ENCODE data around the gene CELSR2.

CELSR2 gene

DNA sequence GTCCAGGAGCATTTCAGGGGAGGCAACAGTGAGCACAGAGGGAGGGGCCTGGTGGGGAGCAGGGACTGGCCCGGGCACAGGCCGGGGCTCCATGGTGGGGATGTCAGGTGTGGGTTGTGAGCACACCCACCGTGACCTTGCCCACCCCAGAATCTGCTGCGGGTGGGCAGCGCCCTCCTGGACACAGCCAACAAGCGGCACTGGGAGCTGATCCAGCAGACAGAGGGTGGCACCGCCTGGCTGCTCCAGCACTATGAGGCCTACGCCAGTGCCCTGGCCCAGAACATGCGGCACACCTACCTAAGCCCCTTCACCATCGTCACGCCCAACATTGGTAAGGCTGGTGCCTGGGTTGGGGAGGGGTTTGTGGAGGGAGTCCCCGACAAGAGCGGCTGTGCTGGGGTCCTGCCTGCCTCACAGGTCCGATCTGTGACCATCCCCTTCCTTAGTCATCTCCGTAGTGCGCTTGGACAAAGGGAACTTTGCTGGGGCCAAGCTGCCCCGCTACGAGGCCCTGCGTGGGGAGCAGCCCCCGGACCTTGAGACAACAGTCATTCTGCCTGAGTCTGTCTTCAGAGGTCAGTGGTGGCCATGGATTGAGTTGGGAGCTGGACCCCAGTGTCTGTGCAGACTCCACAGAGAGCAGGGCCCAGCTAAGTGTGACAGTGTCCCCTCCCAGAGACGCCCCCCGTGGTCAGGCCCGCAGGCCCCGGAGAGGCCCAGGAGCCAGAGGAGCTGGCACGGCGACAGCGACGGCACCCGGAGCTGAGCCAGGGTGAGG is 19.3 kb downstream of the CELSR2 start:
- peaks cover 0 to 5% of the 10 kb centered on the region in 2 donors for H3K4me1 ChIP-seq (ENCODE audit: control insufficient read depth in 1 of 2, insufficient read depth in 2 of 2, low read length in 2 of 2)
- H3K4me3 ChIP-seq (ENCODE audit: low read depth in 1 of 2, low read length in 2 of 2), result no peak overlapping the region
- no peaks in the 10 kb centered on the region for H3K9me3 ChIP-seq (ENCODE audit: control insufficient read depth in 1 of 2, low read length in 2 of 2)
- H3K27ac ChIP-seq (ENCODE audit: low read length), result no peak overlapping the region
- peaks cover 0 to 44% of the 10 kb centered on the region in 2 donors for H3K36me3 ChIP-seq (ENCODE audit: control insufficient read depth in 1 of 2, insufficient read depth in 2 of 2, low read length in 2 of 2)
- no peaks in the 10 kb centered on the region for H3K27me3 ChIP-seq (ENCODE audit: low read depth, low read length)

DNA sequence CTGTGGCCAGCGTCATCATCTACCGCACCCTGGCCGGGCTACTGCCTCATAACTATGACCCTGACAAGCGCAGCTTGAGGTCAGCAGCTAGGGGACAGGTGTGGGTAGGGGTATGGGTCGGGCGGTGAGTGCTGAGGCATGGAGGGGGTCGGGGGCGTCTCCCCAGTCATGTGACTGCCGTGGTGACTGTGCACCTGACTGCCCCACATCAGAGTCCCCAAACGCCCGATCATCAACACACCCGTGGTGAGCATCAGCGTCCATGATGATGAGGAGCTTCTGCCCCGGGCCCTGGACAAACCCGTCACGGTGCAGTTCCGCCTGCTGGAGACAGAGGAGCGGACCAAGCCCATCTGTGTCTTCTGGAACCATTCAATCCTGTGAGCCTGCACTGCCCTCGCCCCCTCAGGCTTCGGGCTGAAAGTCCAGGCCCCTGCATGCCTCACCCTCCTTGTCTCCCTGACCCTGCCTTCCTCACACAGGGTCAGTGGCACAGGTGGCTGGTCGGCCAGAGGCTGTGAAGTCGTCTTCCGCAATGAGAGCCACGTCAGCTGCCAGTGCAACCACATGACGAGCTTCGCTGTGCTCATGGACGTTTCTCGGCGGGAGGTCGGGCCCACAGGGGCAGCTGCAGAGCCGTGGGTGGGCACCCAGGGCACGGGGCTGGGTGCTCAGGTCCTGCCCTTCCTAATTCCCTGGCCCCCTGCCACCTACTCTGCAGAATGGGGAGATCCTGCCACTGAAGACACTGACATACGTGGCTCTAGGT is 20.1 kb downstream of the CELSR2 start:
- H3K27me3 ChIP-seq (ENCODE audit: low read depth, low read length), result no peaks in the 10 kb centered on the region
- no peak overlapping the region for H3K27ac ChIP-seq (ENCODE audit: low read length)
- H3K4me1 ChIP-seq (ENCODE audit: control insufficient read depth in 1 of 2, insufficient read depth in 2 of 2, low read length in 2 of 2), result peaks cover 0 to 5% of the 10 kb centered on the region in 2 donors
- H3K9me3 ChIP-seq (ENCODE audit: control insufficient read depth in 1 of 2, low read length in 2 of 2), result no peaks in the 10 kb centered on the region
- H3K4me3 ChIP-seq (ENCODE audit: low read depth in 1 of 2, low read length in 2 of 2), result no peak overlapping the region
- peaks cover 0 to 44% of the 10 kb centered on the region in 2 donors for H3K36me3 ChIP-seq (ENCODE audit: control insufficient read depth in 1 of 2, insufficient read depth in 2 of 2, low read length in 2 of 2)

DNA sequence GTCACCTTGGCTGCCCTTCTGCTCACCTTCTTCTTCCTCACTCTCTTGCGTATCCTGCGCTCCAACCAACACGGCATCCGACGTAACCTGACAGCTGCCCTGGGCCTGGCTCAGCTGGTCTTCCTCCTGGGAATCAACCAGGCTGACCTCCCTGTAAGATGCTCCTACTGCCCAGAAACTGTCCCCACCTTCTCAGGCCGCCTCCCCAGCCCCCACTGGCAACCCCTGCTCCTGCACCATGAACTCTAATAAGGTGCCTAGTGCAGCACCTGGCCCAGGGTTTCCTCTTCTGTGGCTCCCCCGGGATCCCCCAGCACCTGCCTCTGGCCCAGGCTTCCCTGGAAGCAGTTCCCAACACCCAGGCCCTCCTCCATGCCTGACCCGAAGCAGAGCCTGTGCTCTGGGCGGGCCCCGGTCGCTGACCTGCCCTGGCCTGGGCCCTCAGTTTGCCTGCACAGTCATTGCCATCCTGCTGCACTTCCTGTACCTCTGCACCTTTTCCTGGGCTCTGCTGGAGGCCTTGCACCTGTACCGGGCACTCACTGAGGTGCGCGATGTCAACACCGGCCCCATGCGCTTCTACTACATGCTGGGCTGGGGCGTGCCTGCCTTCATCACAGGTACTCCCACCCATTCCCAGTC is 20.8 kb downstream of the CELSR2 start:
- Histone ChIP-seq H3K36me3 (ENCODE audit: control insufficient read depth in 1 of 2, insufficient read depth in 2 of 2, low read length in 2 of 2) (peaks cover 0 to 41% of the 10 kb centered on the region in 2 donors), H3K4me1 (ENCODE audit: control insufficient read depth in 1 of 2, insufficient read depth in 2 of 2, low read length in 2 of 2) (peaks cover 0 to 12% of the 10 kb centered on the region in 2 donors), H3K27ac (ENCODE audit: low read length) (no peak overlapping the region), H3K4me3 (ENCODE audit: low read depth in 1 of 2, low read length in 2 of 2) (no peak overlapping the region), H3K9me3 (ENCODE audit: control insufficient read depth in 1 of 2, low read length in 2 of 2) (no peaks in the 10 kb centered on the region), H3K27me3 (ENCODE audit: low read depth, low read length) (no peaks in the 10 kb centered on the region)

DNA sequence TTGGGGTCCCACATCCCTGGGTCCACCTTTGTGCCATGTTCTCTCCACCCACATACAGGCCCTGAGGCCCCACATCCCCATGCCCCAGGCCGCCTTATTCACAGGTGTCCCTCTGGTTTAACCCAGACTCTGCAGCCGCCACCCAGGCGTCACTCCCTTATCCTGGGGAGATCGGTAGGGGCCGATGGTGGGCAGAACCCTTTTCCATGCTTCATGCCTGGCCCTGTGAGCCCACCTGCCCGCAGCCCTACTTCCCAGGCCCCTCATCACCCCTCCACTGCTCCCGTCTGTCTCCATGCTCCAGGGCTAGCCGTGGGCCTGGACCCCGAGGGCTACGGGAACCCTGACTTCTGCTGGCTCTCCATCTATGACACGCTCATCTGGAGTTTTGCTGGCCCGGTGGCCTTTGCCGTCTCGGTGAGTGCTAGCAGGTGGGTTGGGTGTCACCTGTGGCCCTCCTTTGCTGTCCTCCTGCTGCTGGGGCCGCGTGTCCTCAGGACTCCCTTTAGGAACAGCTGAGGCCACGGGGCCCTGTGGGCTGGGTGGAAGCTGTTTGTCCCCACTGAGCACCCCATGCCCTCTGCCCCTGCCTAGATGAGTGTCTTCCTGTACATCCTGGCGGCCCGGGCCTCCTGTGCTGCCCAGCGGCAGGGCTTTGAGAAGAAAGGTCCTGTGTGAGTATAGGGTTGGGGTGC is 21.4 kb downstream of the CELSR2 start:
- H3K27ac ChIP-seq (ENCODE audit: low read length), result no peak overlapping the region
- no peaks in the 10 kb centered on the region for H3K27me3 ChIP-seq (ENCODE audit: low read depth, low read length)
- H3K4me3 ChIP-seq (ENCODE audit: low read depth in 1 of 2, low read length in 2 of 2), result no peak overlapping the region
- H3K9me3 ChIP-seq (ENCODE audit: control insufficient read depth in 1 of 2, low read length in 2 of 2), result no peaks in the 10 kb centered on the region
- peaks cover 0 to 17% of the 10 kb centered on the region in 2 donors for H3K4me1 ChIP-seq (ENCODE audit: control insufficient read depth in 1 of 2, insufficient read depth in 2 of 2, low read length in 2 of 2)
- peaks cover 0 to 37% of the 10 kb centered on the region in 2 donors for H3K36me3 ChIP-seq (ENCODE audit: control insufficient read depth in 1 of 2, insufficient read depth in 2 of 2, low read length in 2 of 2)

DNA sequence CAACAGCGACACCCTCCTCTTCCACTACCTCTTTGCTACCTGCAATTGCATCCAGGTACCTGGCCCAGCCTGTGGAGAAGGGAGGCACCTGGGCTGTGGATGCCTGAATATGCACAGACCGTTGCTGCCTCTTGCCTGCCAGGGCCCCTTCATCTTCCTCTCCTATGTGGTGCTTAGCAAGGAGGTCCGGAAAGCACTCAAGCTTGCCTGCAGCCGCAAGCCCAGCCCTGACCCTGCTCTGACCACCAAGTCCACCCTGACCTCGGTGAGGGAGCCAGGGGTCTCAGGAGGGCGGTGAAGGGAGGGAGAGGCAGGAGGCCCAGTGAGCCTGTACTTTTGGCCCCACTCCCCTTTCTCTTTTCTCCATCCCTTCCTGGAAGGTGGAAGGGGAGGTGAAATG is 22.1 kb downstream of the CELSR2 start:
- Histone ChIP-seq H3K4me1 (ENCODE audit: control insufficient read depth in 1 of 2, insufficient read depth in 2 of 2, low read length in 2 of 2) (peaks cover 0 to 19% of the 10 kb centered on the region in 2 donors), H3K4me3 (ENCODE audit: low read depth in 1 of 2, low read length in 2 of 2) (no peak overlapping the region), H3K36me3 (ENCODE audit: control insufficient read depth in 1 of 2, insufficient read depth in 2 of 2, low read length in 2 of 2) (peaks cover 0 to 37% of the 10 kb centered on the region in 2 donors), H3K27ac (ENCODE audit: low read length) (no peak overlapping the region), H3K9me3 (ENCODE audit: control insufficient read depth in 1 of 2, low read length in 2 of 2) (no peaks in the 10 kb centered on the region), H3K27me3 (ENCODE audit: low read depth, low read length) (no peaks in the 10 kb centered on the region)

DNA sequence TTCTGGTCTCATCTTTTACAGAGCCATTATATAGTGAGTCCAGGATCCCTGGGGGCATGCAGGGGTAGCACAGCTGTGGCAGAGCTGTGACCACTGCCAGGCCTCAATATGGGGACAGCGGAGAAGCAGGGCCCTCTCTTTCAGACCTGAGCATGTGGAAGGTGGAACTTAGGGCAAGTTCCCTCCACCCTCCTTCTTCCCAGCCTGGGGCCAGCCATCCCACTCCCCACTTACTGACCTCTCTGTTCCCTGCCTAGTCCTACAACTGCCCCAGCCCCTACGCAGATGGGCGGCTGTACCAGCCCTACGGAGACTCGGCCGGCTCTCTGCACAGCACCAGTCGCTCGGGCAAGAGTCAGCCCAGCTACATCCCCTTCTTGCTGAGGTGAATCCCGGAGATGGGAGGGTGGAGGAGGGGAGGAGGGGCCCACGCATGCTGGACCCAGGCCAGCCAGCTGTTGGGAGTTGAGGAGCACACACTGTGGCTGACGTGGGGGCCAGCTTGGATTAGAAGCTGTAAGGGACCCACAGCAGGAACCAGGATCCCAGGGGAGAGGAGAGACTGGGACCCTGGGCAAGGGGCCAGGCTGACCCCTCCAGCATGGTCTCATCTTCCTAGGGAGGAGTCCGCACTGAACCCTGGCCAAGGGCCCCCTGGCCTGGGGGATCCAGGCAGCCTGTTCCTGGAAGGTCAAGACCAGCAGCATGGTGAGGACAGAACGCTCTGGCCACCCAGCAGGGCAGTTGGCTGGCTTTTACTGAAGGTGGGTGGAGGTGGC is 22.9 kb downstream of the CELSR2 start:
- no peaks in the 10 kb centered on the region for H3K27me3 ChIP-seq (ENCODE audit: low read depth, low read length)
- H3K4me1 ChIP-seq (ENCODE audit: control insufficient read depth in 1 of 2, insufficient read depth in 2 of 2, low read length in 2 of 2), result peaks cover 0 to 21% of the 10 kb centered on the region in 2 donors
- no peak overlapping the region for H3K4me3 ChIP-seq (ENCODE audit: low read depth in 1 of 2, low read length in 2 of 2)
- H3K36me3 ChIP-seq (ENCODE audit: control insufficient read depth in 1 of 2, insufficient read depth in 2 of 2, low read length in 2 of 2), result peaks cover 0 to 37% of the 10 kb centered on the region in 2 donors
- H3K9me3 ChIP-seq (ENCODE audit: control insufficient read depth in 1 of 2, low read length in 2 of 2), result no peaks in the 10 kb centered on the region
- no peak overlapping the region for H3K27ac ChIP-seq (ENCODE audit: low read length)

DNA sequence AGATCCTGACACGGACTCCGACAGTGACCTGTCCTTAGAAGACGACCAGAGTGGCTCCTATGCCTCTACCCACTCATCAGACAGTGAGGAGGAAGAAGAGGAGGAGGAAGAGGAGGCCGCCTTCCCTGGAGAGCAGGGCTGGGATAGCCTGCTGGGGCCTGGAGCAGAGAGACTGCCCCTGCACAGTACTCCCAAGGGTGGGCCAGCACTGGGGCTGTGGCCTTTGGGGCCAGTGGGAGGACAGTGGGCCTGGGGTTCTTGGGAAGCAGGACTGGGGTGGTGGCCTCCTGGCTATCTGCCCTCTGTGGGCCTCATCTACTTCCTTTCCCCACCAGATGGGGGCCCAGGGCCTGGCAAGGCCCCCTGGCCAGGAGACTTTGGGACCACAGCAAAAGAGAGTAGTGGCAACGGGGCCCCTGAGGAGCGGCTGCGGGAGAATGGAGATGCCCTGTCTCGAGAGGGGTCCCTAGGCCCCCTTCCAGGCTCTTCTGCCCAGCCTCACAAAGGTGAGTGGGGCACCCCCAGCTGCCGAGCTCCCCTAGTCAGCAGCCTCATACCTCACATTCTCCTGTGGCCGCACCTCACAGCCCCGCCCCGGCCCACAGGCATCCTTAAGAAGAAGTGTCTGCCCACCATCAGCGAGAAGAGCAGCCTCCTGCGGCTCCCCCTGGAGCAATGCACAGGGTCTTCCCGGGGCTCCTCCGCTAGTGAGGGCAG is 23.6 kb downstream of the CELSR2 start:
- H3K27me3 ChIP-seq (ENCODE audit: low read depth, low read length), result no peaks in the 10 kb centered on the region
- H3K36me3 ChIP-seq (ENCODE audit: control insufficient read depth in 1 of 2, insufficient read depth in 2 of 2, low read length in 2 of 2), result peaks cover 0 to 37% of the 10 kb centered on the region in 2 donors
- no peak overlapping the region for H3K27ac ChIP-seq (ENCODE audit: low read length)
- peaks cover 0 to 27% of the 10 kb centered on the region in 2 donors for H3K4me1 ChIP-seq (ENCODE audit: control insufficient read depth in 1 of 2, insufficient read depth in 2 of 2, low read length in 2 of 2)
- H3K9me3 ChIP-seq (ENCODE audit: control insufficient read depth in 1 of 2, low read length in 2 of 2), result no peaks in the 10 kb centered on the region
- no peak overlapping the region for H3K4me3 ChIP-seq (ENCODE audit: low read depth in 1 of 2, low read length in 2 of 2)

DNA sequence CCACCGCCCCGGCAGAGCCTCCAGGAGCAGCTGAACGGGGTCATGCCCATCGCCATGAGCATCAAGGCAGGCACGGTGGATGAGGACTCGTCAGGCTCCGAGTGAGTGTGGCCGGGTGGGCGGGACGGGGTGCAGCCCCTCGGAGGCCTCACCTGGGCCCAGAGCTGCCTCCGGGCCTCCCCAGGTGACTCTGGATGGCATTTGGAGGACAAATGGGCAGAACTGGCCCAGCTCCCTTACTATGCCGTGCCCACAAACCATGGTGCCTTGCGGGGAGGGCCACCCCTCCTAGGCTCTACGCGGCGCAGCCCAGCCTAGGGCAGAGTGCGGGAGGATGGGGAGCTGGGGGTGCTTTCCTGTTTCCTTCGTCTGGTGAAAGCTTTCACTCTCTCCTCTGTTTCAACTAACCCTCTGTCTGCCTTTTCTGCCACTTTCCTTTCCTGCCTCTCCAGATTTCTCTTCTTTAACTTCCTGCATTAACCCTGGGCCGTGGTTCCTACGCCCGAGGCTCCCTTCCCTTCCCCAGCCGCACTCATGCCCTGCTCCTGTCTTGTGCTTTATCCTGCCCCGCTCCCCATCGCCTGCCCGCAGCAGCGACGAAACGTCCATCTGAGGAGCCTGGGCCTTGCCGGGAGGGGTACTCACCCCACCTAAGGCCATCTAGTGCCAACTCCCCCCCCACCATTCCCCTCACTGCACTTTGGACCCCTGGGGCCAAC is 24.4 kb downstream of the CELSR2 start:
- H3K4me1 ChIP-seq (ENCODE audit: control insufficient read depth in 1 of 2, insufficient read depth in 2 of 2, low read length in 2 of 2), result peaks cover 0 to 27% of the 10 kb centered on the region in 2 donors
- H3K27ac ChIP-seq (ENCODE audit: low read length), result no peak overlapping the region
- no peak overlapping the region for H3K4me3 ChIP-seq (ENCODE audit: low read depth in 1 of 2, low read length in 2 of 2)

DNA sequence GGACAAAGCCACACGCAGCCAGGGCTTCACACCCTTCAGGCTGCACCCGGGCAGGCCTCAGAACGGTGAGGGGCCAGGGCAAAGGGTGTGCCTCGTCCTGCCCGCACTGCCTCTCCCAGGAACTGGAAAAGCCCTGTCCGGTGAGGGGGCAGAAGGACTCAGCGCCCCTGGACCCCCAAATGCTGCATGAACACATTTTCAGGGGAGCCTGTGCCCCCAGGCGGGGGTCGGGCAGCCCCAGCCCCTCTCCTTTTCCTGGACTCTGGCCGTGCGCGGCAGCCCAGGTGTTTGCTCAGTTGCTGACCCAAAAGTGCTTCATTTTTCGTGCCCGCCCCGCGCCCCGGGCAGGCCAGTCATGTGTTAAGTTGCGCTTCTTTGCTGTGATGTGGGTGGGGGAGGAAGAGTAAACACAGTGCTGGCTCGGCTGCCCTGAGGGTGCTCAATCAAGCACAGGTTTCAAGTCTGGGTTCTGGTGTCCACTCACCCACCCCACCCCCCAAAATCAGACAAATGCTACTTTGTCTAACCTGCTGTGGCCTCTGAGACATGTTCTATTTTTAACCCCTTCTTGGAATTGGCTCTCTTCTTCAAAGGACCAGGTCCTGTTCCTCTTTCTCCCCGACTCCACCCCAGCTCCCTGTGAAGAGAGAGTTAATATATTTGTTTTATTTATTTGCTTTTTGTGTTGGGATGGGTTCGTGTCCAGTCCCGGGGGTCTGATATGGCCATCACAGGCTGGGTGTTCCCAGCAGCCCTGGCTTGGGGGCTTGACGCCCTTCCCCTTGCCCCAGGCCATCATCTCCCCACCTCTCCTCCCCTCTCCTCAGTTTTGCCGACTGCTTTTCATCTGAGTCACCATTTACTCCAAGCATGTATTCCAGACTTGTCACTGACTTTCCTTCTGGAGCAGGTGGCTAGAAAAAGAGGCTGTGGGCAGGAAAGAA is 25.5 kb downstream of the CELSR2 start:
- no peaks in the 10 kb centered on the region for H3K9me3 ChIP-seq (ENCODE audit: control insufficient read depth in 1 of 2, low read length in 2 of 2)
- H3K27me3 ChIP-seq (ENCODE audit: low read depth, low read length), result no peaks in the 10 kb centered on the region
- peaks cover 0 to 27% of the 10 kb centered on the region in 2 donors for H3K4me1 ChIP-seq (ENCODE audit: control insufficient read depth in 1 of 2, insufficient read depth in 2 of 2, low read length in 2 of 2)
- no peak overlapping the region for H3K4me3 ChIP-seq (ENCODE audit: low read depth in 1 of 2, low read length in 2 of 2)
- H3K27ac ChIP-seq (ENCODE audit: low read length), result no peak overlapping the region
- H3K36me3 ChIP-seq (ENCODE audit: control insufficient read depth in 1 of 2, insufficient read depth in 2 of 2, low read length in 2 of 2), result peaks cover 0 to 20% of the 10 kb centered on the region in 2 donors

More for the DNA sequence above, 24.4 kb downstream of the CELSR2 start:
- Histone ChIP-seq H3K27me3 (ENCODE audit: low read depth, low read length) (no peaks in the 10 kb centered on the region), H3K9me3 (ENCODE audit: control insufficient read depth in 1 of 2, low read length in 2 of 2) (no peaks in the 10 kb centered on the region), H3K36me3 (ENCODE audit: control insufficient read depth in 1 of 2, insufficient read depth in 2 of 2, low read length in 2 of 2) (peaks cover 0 to 31% of the 10 kb centered on the region in 2 donors)
